NCI-H2029 treated with DMSO at 0.1 percent for 48 hours (cell line): Measurements from ENCODE around the gene AQP12A.

Source experiments
- DNase-seq: peaks from one replicate; lab custom pipeline; 2025; lab: John Stamatoyannopoulos, UW

AQP12A gene

GRCh38 chr2:240708457-240708856 is 16.8 kb downstream of the AQP12A start:
- DNase-seq = no peak

GRCh38 chr2:240711296-240711695 is 19.6 kb downstream of the AQP12A start:
- DNase-seq = no peak

GRCh38 chr2:240711701-240712100 is 20.0 kb downstream of the AQP12A start:
- no peak for DNase-seq

- no peak for DNase-seq
Observed at GRCh38 chr2:240712121-240712520, 20.5 kb downstream of the AQP12A start.

GRCh38 chr2:240713071-240713927 is 21.6 kb downstream of the AQP12A start:
- no peak for DNase-seq

GRCh38 chr2:240713928-240714746 is 22.5 kb downstream of the AQP12A start:
- DNase-seq = no peak

GRCh38 chr2:240714747-240715725 is 23.4 kb downstream of the AQP12A start:
- no peak for DNase-seq

GRCh38 chr2:240716130-240716798 is 24.6 kb downstream of the AQP12A start:
- no peak for DNase-seq

GRCh38 chr2:240717181-240717641 is 25.5 kb downstream of the AQP12A start:
- DNase-seq = no peak

GRCh38 chr2:240717681-240718581 is 26.3 kb downstream of the AQP12A start:
- DNase-seq = no peak

GRCh38 chr2:240718896-240719490 is 27.3 kb downstream of the AQP12A start:
- DNase-seq = no peak

- no peak for DNase-seq
Observed at GRCh38 chr2:240719676-240720545, 28.2 kb downstream of the AQP12A start.

- DNase-seq = no peak
Observed at GRCh38 chr2:240720686-240721595, 29.3 kb downstream of the AQP12A start.

- no peak for DNase-seq
Observed at GRCh38 chr2:240721596-240722180, 30.0 kb downstream of the AQP12A start.

- no peak for DNase-seq
Observed at GRCh38 chr2:240722376-240722775, 30.7 kb downstream of the AQP12A start.

GRCh38 chr2:240722796-240723735 is 31.4 kb downstream of the AQP12A start:
- DNase-seq = no peak
